Cardiac fibroblast (primary cell): ENCODE measurements around the gene TRIM25.

Experiments used
- DNase-seq, 2 donors: peaks; one replicate each; pipeline versions ENCODE4 v3.0.0 to v3.0.0-alpha.2; 2010; ENCODE audit warnings: low read depth in 2 of 2
- H3K4me3 ChIP-seq, 2 donors: replicated peaks in 1 of 2; 1 replicate in 1 of 2; 2 replicates in 1 of 2; pipeline ENCODE4 v1.5.1; 2011; ENCODE audit warnings: low read depth in 2 of 2, low read length in 2 of 2, mild to moderate bottlenecking in 2 of 2, moderate library complexity in 1 of 2
- TF ChIP-seq, protein P1 (sequence below): IDR thresholded peaks from one replicate; pipeline ENCODE4 v1.5.1; 2011; ENCODE audit warnings: low read depth, mild to moderate bottlenecking, low read length, inconsistent platforms

The TRIM25 gene

DNA sequence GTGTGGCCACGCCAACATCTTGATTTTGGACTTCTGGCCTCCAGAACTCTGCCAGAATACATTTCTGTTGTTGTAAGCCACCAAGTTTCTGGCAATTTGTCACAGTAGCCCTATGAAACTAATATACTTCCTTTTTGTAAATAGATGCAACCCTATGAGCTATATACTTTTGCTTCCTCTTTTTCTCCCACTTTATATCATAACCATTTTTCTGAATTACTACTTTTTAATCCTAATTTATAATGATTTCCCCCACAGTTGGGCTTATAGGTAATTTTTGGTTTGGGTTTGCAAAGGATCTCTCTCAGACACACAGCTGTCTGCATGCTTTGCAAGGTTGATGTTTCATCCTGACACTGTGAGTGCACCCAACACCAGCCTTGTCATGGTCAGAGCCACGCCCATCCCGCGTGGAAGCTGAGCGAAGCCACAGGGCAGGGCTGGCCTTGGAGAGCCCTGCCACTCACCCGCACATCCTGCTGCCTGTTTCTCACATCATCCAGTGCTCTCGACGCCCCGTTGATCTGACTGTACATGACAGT, 5.8 kb downstream of the TRIM25 start:
- DNase-seq, result no peak
- TF ChIP-seq, protein P1, sequence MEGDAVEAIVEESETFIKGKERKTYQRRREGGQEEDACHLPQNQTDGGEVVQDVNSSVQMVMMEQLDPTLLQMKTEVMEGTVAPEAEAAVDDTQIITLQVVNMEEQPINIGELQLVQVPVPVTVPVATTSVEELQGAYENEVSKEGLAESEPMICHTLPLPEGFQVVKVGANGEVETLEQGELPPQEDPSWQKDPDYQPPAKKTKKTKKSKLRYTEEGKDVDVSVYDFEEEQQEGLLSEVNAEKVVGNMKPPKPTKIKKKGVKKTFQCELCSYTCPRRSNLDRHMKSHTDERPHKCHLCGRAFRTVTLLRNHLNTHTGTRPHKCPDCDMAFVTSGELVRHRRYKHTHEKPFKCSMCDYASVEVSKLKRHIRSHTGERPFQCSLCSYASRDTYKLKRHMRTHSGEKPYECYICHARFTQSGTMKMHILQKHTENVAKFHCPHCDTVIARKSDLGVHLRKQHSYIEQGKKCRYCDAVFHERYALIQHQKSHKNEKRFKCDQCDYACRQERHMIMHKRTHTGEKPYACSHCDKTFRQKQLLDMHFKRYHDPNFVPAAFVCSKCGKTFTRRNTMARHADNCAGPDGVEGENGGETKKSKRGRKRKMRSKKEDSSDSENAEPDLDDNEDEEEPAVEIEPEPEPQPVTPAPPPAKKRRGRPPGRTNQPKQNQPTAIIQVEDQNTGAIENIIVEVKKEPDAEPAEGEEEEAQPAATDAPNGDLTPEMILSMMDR, result no peak
- no peak overlapping the region for H3K4me3 ChIP-seq

DNA sequence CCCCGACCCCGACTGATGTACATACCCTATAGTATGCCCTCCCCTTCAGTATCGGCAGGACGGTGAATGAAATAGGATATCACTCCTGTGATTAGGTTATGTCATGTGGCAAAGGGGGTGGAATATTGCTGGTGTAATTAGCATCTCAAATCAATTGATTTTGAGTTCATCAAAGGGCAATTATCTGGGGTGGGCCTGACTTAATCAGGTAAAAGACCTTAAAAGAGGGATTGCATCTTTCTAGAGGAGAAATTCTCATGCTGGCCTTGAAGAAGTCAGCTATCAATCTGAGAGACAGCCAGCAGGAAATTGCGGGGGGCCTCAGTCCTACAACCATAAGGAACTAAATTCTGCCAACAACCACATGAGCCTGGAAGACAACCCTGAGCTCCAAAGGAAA, 10.3 kb downstream of the TRIM25 start:
- TF ChIP-seq, protein P1, result no peak
- H3K4me3 ChIP-seq, result no peak overlapping the region
- no peak for DNase-seq

DNA sequence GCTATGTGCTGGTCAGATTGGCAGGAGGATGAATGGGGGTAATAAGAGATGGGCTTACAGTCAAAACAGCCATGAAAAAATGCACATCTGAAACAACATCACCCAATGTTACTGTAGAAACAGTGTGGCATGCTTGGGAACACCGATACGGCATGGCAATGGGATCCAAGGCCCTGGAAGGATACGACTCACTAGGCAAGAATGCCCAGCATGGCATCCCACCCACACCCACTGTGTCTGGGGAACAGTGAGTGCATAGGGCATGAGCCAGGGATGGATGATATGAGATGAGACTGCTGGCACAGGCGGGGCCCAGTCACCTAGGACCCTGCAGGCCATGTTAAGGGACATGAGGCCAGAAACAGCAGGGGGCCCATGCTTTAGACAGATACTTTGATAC, 11.5 kb downstream of the TRIM25 start:
- TF ChIP-seq, protein P1, result no peak
- peak; percentile 51 to 53 for DNase-seq
- H3K4me3 ChIP-seq, result no peak overlapping the region

DNA sequence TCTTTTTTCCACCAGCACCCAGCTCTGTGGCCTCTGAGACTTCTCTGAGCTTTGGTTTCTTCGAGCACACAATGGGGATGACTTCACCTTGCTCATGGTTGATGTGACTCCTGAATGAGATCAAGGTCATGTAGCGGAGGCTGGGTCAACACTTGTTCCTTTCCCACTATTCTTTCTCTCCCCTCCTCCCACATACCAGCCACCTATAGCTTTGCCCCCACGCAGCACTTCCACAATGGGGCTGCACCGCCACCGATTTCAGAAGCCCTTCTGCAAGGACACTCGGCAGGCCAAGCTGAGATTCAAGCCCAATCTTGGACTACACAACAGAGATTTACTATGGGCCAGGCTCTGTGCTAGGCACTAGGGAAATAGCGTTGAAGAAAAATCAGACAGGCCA, 14.4 kb downstream of the TRIM25 start:
- no peak for DNase-seq
- TF ChIP-seq, protein P1, result no peak
- no peak overlapping the region for H3K4me3 ChIP-seq

DNA sequence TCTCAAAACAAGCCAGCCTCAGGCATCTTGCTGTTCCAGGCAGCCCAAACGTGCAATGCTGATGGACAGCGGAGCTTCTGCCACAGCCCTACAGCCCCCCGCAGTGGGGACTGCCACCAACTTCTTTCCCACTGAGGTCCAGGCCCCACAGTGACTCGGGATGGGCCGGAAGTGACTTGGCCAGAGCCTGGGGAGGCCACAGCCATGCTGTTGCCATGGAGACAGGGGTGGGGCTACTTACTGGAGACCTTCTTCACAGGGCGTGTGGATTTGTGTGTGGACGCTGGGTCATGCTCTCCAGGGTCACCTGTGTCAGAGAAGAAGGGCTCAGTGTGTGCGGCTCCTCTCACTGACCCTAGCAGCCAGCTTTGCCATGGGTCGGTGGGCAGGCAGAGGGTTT, 15.0 kb downstream of the TRIM25 start:
- DNase-seq, result no peak
- H3K4me3 ChIP-seq, result no peak overlapping the region
- TF ChIP-seq, protein P1, result no peak

DNA sequence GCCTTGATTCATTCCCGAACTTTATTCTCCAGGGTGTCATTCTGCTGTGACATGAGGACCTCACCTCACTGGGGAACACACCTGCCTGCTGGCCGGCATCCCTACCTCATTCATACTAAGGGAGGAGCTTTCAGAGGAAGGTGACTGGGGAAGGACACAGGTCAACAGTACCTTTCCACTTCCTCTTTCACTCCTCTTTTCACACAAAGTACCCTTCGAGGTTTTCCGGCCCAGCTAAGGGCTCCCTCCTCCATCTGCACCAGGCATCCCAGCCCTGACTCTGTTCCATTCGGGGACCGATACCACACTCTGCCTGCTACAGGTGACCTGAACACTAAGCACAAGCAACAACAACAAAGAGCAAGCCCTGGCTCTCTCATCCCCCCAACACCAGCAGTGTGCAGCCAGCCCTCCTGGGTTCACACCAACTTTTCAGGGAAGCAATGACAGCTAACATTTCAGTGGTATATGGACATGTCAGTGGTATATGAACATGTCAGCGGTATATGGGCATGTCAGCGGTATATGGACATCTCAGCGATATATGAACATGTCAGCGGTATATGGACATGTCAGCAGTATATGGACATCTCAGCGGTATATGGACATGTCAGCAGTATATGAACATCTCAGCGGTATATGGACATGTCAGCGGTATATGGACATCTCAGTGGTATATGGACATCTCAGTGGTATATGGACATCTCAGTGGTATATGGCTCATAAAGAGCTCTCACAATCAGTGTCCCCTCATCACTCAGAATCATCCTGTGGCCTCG, 16.0 kb downstream of the TRIM25 start:
- no peak overlapping the region for H3K4me3 ChIP-seq
- TF ChIP-seq, protein P1, result no peak
- no peak for DNase-seq

DNA sequence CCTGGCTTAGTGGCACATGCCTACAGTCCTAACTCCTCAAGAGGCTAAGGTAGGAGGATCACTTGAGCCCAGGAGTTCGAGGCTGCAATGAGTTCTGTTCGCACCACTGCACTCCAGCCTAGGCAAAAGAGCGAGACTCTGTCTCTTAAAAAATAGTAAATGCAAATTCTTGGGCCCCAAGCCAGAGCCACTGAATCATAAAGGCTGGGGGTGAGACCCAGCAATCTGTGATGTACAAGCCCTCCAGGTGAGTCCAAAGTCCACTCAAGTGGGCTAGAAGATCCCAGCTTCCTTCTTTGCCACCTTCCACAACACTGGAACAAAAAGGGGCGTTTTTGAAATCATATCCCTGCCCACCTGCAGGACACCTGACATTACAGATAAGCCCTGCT, 16.9 kb downstream of the TRIM25 start:
- H3K4me3 ChIP-seq, result no peak overlapping the region
- DNase-seq, result no peak
- TF ChIP-seq, protein P1, result no peak
